H1 (cell line): ENCODE data around the gene HS2ST1. TPM values are rescaled to one million over a fixed set of nuclear protein-coding genes. Genes with fewer than 3 reads are reported as not detected.

ENCODE experiments used
- CTCF ChIA-PET: fragments of 300-600 bp; sonication (Branson Sonifier 250); formaldehyde crosslinking; loops from one replicate; lab custom pipeline; 2021; ENCODE audit not compliant: partially characterized antibody; lab: Charles Lee
- POLR2A ChIA-PET: fragments of 300-600 bp; sonication (Branson Sonifier 250); formaldehyde crosslinking; loops from one replicate; lab custom pipeline; 2021; ENCODE audit warnings: inconsistent platforms; ENCODE audit not compliant: partially characterized antibody; lab: Charles Lee
- DNase-seq, 2 experiments: peaks; one replicate each; pipeline versions ENCODE4 v3.0.0 to v3.0.0-alpha.2; 2010 to 2022; ENCODE audit warnings: low spot score in 2 of 2, low read depth in 1 of 2, mixed read lengths in 1 of 2
- FAIRE-seq: peaks from 2 replicates; lab custom pipeline; 2011; peaks lifted over from hg19 to GRCh38; lab: Jason Lieb, UNC
- H2AFZ ChIP-seq: 2 replicates; pipeline ENCODE4 v1.8.1; 2012; ENCODE audit warnings: low read length, inconsistent platforms
- H2AK5ac ChIP-seq: 2 replicates; pipeline ENCODE4 v1.6.1; 2013; ENCODE audit warnings: low read depth, low read length
- H2BK120ac ChIP-seq: replicated peaks from 2 replicates; pipeline ENCODE3; 2013; ENCODE audit warnings: low read depth, low read length, inconsistent platforms
- H2BK12ac ChIP-seq: 2 replicates; pipeline ENCODE4 v1.6.1; 2013; ENCODE audit warnings: low read depth, low read length
- H2BK15ac ChIP-seq: 2 replicates; pipeline ENCODE4 v1.6.1; 2013; ENCODE audit warnings: low read length
- H2BK20ac ChIP-seq: 2 replicates; pipeline ENCODE4 v1.6.1; 2013; ENCODE audit warnings: low read length
- H2BK5ac ChIP-seq: 2 replicates; pipeline ENCODE4 v1.6.1; 2013; ENCODE audit warnings: low read depth, low read length
- H3K14ac ChIP-seq: 2 replicates; pipeline ENCODE4 v1.6.1; 2013; ENCODE audit warnings: inconsistent platforms; ENCODE audit not compliant: insufficient read length
- H3K18ac ChIP-seq: 2 replicates; pipeline ENCODE4 v1.6.1; 2013; ENCODE audit warnings: low read length; ENCODE audit errors: extremely low read depth
- H3K23ac ChIP-seq: 2 replicates; pipeline ENCODE4 v1.6.1; 2013; ENCODE audit warnings: inconsistent platforms; ENCODE audit not compliant: insufficient read length
- H3K23me2 ChIP-seq: 2 replicates; pipeline ENCODE4 v1.6.1; 2013; ENCODE audit warnings: low read depth, low read length
- H3K27ac ChIP-seq: 2 replicates; pipeline ENCODE4 v1.6.1; 2011; ENCODE audit warnings: low read depth, low read length, inconsistent platforms
- H3K27me3 ChIP-seq, 4 experiments: replicated peaks in 1 of 4; 1 replicate in 1 of 4; 2 replicates in 3 of 4; pipeline versions ENCODE4 v1.6.1 to v1.8.1; 2011 to 2013; ENCODE audit warnings: low read length in 3 of 4, mild to moderate bottlenecking in 3 of 4, inconsistent platforms in 2 of 4, mixed read lengths in 2 of 4, moderate library complexity in 1 of 4; ENCODE audit not compliant: control insufficient read depth in 3 of 4, insufficient read depth in 3 of 4; ENCODE audit errors: extremely low read depth in 1 of 4
- H3K36me3 ChIP-seq, 4 experiments: 2 replicates each; pipeline versions ENCODE4 v1.6.1 to v1.8.1; 2011 to 2013; ENCODE audit warnings: mild to moderate bottlenecking in 4 of 4, low read length in 3 of 4, moderate library complexity in 2 of 4, control low read depth in 1 of 4, inconsistent platforms in 1 of 4; ENCODE audit not compliant: insufficient read depth in 4 of 4, control insufficient read depth in 2 of 4
- H3K4ac ChIP-seq: replicated peaks from 2 replicates; pipeline ENCODE3; 2013; ENCODE audit warnings: low read length, low read depth, mixed read lengths, inconsistent platforms; ENCODE audit not compliant: insufficient read length
- H3K4me1 ChIP-seq, 4 experiments: replicated peaks in 1 of 4; 1 replicate in 1 of 4; 2 replicates in 3 of 4; pipeline versions ENCODE4 v1.6.1 to v1.8.1; 2011 to 2013; ENCODE audit warnings: low read length in 3 of 4, inconsistent platforms in 2 of 4, mixed read lengths in 1 of 4; ENCODE audit not compliant: insufficient read depth in 4 of 4, control insufficient read depth in 3 of 4
- H3K4me2 ChIP-seq, 2 experiments: 2 replicates each; pipeline versions ENCODE4 v1.6.1 to v1.8.1; 2011 to 2013; ENCODE audit warnings: low read depth in 2 of 2, low read length in 2 of 2, control low read depth in 1 of 2, inconsistent platforms in 1 of 2, mild to moderate bottlenecking in 1 of 2; ENCODE audit not compliant: insufficient read depth in 1 of 2
- H3K4me3 ChIP-seq, 4 experiments: fragments of 200-600, 300-600 bp in 1 of 4; sonication (generic), shearing (Covaris generic), sonication (Bioruptor Twin) in 1 of 4; 2 replicates each; pipeline versions ENCODE4 v1.5.1 to v1.8.1; 2011 to 2016; ENCODE audit warnings: low read length in 4 of 4, low read depth in 3 of 4, control low read depth in 2 of 4, inconsistent platforms in 2 of 4, mild to moderate bottlenecking in 2 of 4, mixed read lengths in 1 of 4, moderate library complexity in 1 of 4; ENCODE audit not compliant: insufficient read depth in 2 of 4; ENCODE audit errors: extremely low read depth in 1 of 4
- H3K56ac ChIP-seq: replicated peaks from 2 replicates; pipeline ENCODE3; 2013; ENCODE audit warnings: low read depth, mild to moderate bottlenecking, mixed read lengths, low read length, inconsistent platforms; ENCODE audit not compliant: insufficient read length
- H3K79me1 ChIP-seq: 2 replicates; pipeline ENCODE4 v1.6.1; 2013; ENCODE audit warnings: low read depth, low read length, control low read depth
- H3K79me2 ChIP-seq, 2 experiments: 2 replicates each; pipeline versions ENCODE4 v1.6.1 to v1.8.1; 2012 to 2013; ENCODE audit warnings: low read length in 2 of 2, mild to moderate bottlenecking in 2 of 2, inconsistent platforms in 1 of 2; ENCODE audit not compliant: insufficient read depth in 2 of 2, control insufficient read depth in 1 of 2
- H3K9ac ChIP-seq, 4 experiments: replicated peaks in 1 of 4; 1 replicate in 1 of 4; 2 replicates in 3 of 4; pipeline versions ENCODE4 v1.6.1 to v1.8.1; 2011 to 2013; ENCODE audit warnings: low read depth in 3 of 4, low read length in 3 of 4, control low read depth in 2 of 4, mild to moderate bottlenecking in 2 of 4, moderate library complexity in 2 of 4, inconsistent platforms in 1 of 4; ENCODE audit errors: extremely low read depth in 1 of 4
- H3K9me3 ChIP-seq, 2 experiments: 2 replicates each; pipeline versions ENCODE4 v1.6.1 to v1.8.1; 2012 to 2013; ENCODE audit warnings: mild to moderate bottlenecking in 2 of 2, moderate library complexity in 2 of 2, control low read depth in 1 of 2, inconsistent platforms in 1 of 2, low read depth in 1 of 2, low read length in 1 of 2, mixed read lengths in 1 of 2; ENCODE audit not compliant: insufficient read depth in 2 of 2
- H4K20me1 ChIP-seq, 2 experiments: replicated peaks in 1 of 2; 2 replicates each; pipeline versions ENCODE3 to v1.8.1; 2011 to 2013; ENCODE audit warnings: inconsistent platforms in 2 of 2, low read length in 2 of 2, mild to moderate bottlenecking in 1 of 2; ENCODE audit not compliant: insufficient read depth in 2 of 2, control insufficient read depth in 1 of 2
- H4K5ac ChIP-seq: 2 replicates; pipeline ENCODE4 v1.6.1; 2013; ENCODE audit warnings: low read length, low read depth, mixed read lengths, inconsistent platforms; ENCODE audit not compliant: insufficient read length
- H4K8ac ChIP-seq: 2 replicates; pipeline ENCODE4 v1.8.0; 2013; ENCODE audit warnings: mild to moderate bottlenecking, moderate library complexity, low read length, inconsistent platforms; ENCODE audit not compliant: insufficient read depth; ENCODE audit errors: extremely low read depth
- H4K91ac ChIP-seq: replicated peaks from 2 replicates; pipeline ENCODE3; 2013; ENCODE audit warnings: low read length, mixed read lengths, inconsistent platforms; ENCODE audit not compliant: insufficient read length
- ASH2L ChIP-seq: fragments of 200-600, 300-600 bp; sonication (generic); IDR thresholded peaks from one replicate; pipeline ENCODE4 v1.7.1; 2017; ENCODE audit warnings: low read length
- BACH1 ChIP-seq: IDR thresholded peaks from 2 replicates; pipeline ENCODE4 v1.6.1; 2012; ENCODE audit warnings: low read length, improper control_type of control experiment
- CBX8 ChIP-seq: fragments of 300-800, 300-1000 bp; sonication (generic); IDR thresholded peaks from 2 replicates; pipeline ENCODE4 v1.7.1; 2016; ENCODE audit warnings: low read depth, low read length, borderline replicate concordance
- CHD1 ChIP-seq: IDR thresholded peaks from 2 replicates; pipeline ENCODE4 v1.6.1; 2012; ENCODE audit warnings: low read depth, low read length, improper control_type of control experiment
- CTBP2 ChIP-seq: IDR thresholded peaks from 2 replicates; pipeline ENCODE4 v1.7.0; 2011; ENCODE audit warnings: borderline replicate concordance, mild to moderate bottlenecking, moderate library complexity, mixed read lengths, low read length; ENCODE audit not compliant: insufficient read depth, insufficient read length
- EP300 ChIP-seq, 2 experiments: IDR thresholded peaks; 1 replicate in 1 of 2; 2 replicates in 1 of 2; pipeline ENCODE4 v1.6.1; 2011 to 2012; ENCODE audit warnings: low read depth in 2 of 2, low read length in 2 of 2, mild to moderate bottlenecking in 2 of 2, borderline replicate concordance in 1 of 2, inconsistent platforms in 1 of 2, moderate library complexity in 1 of 2
- GABPA ChIP-seq: IDR thresholded peaks from 2 replicates; pipeline ENCODE4 v1.6.1; 2011; ENCODE audit warnings: mild to moderate bottlenecking, low read length, moderate library complexity, borderline replicate concordance; ENCODE audit not compliant: insufficient read depth
- GTF2F1 ChIP-seq: IDR thresholded peaks from 2 replicates; pipeline ENCODE4 v1.6.1; 2012; ENCODE audit warnings: low read depth, low read length, improper control_type of control experiment, borderline replicate concordance
- KDM5A ChIP-seq: fragments of 200-600 bp; IDR thresholded peaks from 2 replicates; pipeline ENCODE4 v1.7.1; 2012; ENCODE audit warnings: mild to moderate bottlenecking, low read length, inconsistent platforms, mixed read lengths
- NRF1 ChIP-seq: IDR thresholded peaks from 2 replicates; pipeline ENCODE4 v1.6.1; 2011; ENCODE audit warnings: mild to moderate bottlenecking, low read depth, low read length, improper control_type of control experiment
- SAP30 ChIP-seq: fragments of 300-600 bp; sonication (generic); IDR thresholded peaks from 2 replicates; pipeline ENCODE4 v1.7.1; 2012; ENCODE audit warnings: low read length, moderate library complexity, mild to moderate bottlenecking, inconsistent platforms; ENCODE audit not compliant: insufficient read depth, insufficient replicate concordance
- SIN3A ChIP-seq, 2 experiments: IDR thresholded peaks in 1 of 2; conservative IDR thresholded peaks in 1 of 2; 2 replicates each; pipeline ENCODE4 v1.6.1; 2011 to 2012; ENCODE audit warnings: low read length in 2 of 2, improper control_type of control experiment in 1 of 2, low read depth in 1 of 2, mild to moderate bottlenecking in 1 of 2
- SP1 ChIP-seq: IDR thresholded peaks from 2 replicates; pipeline ENCODE4 v1.6.1; 2011; ENCODE audit warnings: low read depth, low read length
- TCF12 ChIP-seq: IDR thresholded peaks from 2 replicates; pipeline ENCODE4 v1.6.1; 2011; ENCODE audit warnings: low read depth, mild to moderate bottlenecking, low read length
- WGBS, 2 experiments: shearing (Covaris generic) in 1 of 2; methylation state at CpG; one replicate each; pipeline versions ENCODE4 v1.1.6 to v1.1.7; 2013 to 2015; ENCODE audit warnings: low lambda C conversion rate in 2 of 2, mixed read lengths in 2 of 2, inconsistent platforms in 1 of 2, low coverage in 1 of 2, missing lambda C conversion rate in 1 of 2; ENCODE audit not compliant: insufficient replicate concordance in 2 of 2, insufficient coverage in 1 of 2, insufficient read length in 1 of 2; ENCODE audit errors: extremely low coverage in 1 of 2, missing lambda C conversion rate in 1 of 2; 5-methylcytosine and 5-hydroxymethylcytosine counted together
- polyA plus RNA-seq, 7 experiments: library from polyadenylated mRNA; depleted of rRNA in 3 of 7; stranded (reverse) in 5 of 7; unstranded in 2 of 7; fragments of >200 nt in 5 of 7; fragments of 200-250 nt in 2 of 7; gene quantifications; 1 replicate in 5 of 7; 2 replicates in 1 of 7; 4 replicates in 1 of 7; pipeline versions ENCODE4 v1.2.1 to v1.2.3, GENCODE V29; 2011 to 2013; ENCODE audit warnings: missing spikeins in 2 of 7, mixed read lengths in 2 of 7
- total RNA-seq: library from RNA; stranded (reverse); fragmentation: NEBNext Ultra II Directional; extraction: Animal tissue kit (Norgen Biotek cat#: 25700); gene quantifications from 2 replicates; pipeline ENCODE4 v1.2.1, GENCODE V29; 2021

Gene HS2ST1
- total and polyA plus RNA-seq, 2 of the 8 experiments (the other 6 are each of a cell fraction or from before 2014, with no cell fraction given): 5.2 to 28.3 TPM

- Histone ChIP-seq H2AFZ (no peak overlapping the region), H2BK12ac (no peak overlapping the region), H3K79me2 (peaks cover 0 to 82% of the 10 kb centered on the region in 2 experiments; a peak in 3 of 4 replicates), H2BK15ac (no peak overlapping the region), H3K4me3 (no peak overlapping the region), H2AK5ac (no peak overlapping the region), H3K23ac (no peak overlapping the region), H2BK20ac (no peak overlapping the region), H3K4ac (no peak overlapping the region), H3K23me2 (no peaks in the 10 kb centered on the region), H4K8ac (no peak overlapping the region), H3K79me1 (no peaks in the 10 kb centered on the region), H3K18ac (no peak overlapping the region), H3K9me3 (peaks cover 0 to 4% of the 10 kb centered on the region in 2 experiments; a peak in 1 of 4 replicates), H3K27ac (no peak overlapping the region), H3K27me3 (no peaks in the 10 kb centered on the region), H2BK120ac (no peak overlapping the region), H4K5ac (no peak overlapping the region), H2BK5ac (no peak overlapping the region), H3K56ac (no peak overlapping the region), H3K36me3 (no peaks in the 10 kb centered on the region; a peak in 1 of 8 replicates), H4K20me1 (no peaks in the 10 kb centered on the region), H4K91ac (no peak overlapping the region), H3K4me1 (no peaks in the 10 kb centered on the region), H3K14ac (no peak overlapping the region), H3K4me2 (no peak overlapping the region), H3K9ac (no peak overlapping the region)
- FAIRE-seq (no peak), DNase-seq (no peak)
- ChIA-PET POLR2A (no interaction called here), CTCF (interaction anchor here (0.9 to 1.3 kb wide), 2 partner anchors 192 to 224 kb away, joined by 3 read pairs; no protein-coding TSS in a partner anchor)
- WGBS, 2 experiments: 91% methylated on average over 1 of the region's 1 CpG; no CpG with 5 or more reads in 1 of the 2 experiments
- TF ChIP-seq NRF1: no peak
- TF ChIP-seq TCF12: no peak
- TF ChIP-seq SP1: no peak
- no peak for TF ChIP-seq CHD1
- TF ChIP-seq EP300 (IDR thresholded peaks at IDR 0.05; ENCODE audit: borderline replicate concordance in 1 of 2, low read depth in 2 of 2, low read length in 2 of 2): no peak
- no peak for TF ChIP-seq CBX8
- no peak for TF ChIP-seq ASH2L
- TF ChIP-seq SIN3A (conservative IDR thresholded peaks at IDR 0.05 in 1 of 2, IDR thresholded peaks at IDR 0.05 in 1 of 2; ENCODE audit: low read depth in 1 of 2, low read length in 2 of 2): no peak
- TF ChIP-seq KDM5A: no peak
- no peak for TF ChIP-seq GTF2F1
- no peak for TF ChIP-seq CTBP2
- TF ChIP-seq BACH1: no peak
- TF ChIP-seq GABPA: no peak
- no peak for TF ChIP-seq SAP30
Measured at GRCh38 chr1:87058343-87058649, 143.9 kb downstream of the HS2ST1 start.
